ENCODE data around the gene HAL. TPM values are rescaled to one million over a fixed set of nuclear protein-coding genes. Genes with fewer than 3 reads are reported as not detected.

The HAL gene
- polyA plus RNA-seq, 1 donor (not counting 4 experiments of a cell fraction or from before 2014, with no cell fraction given) = 0.51 TPM

- Histone ChIP-seq H3K79me2 (ENCODE audit: control insufficient read depth, insufficient read depth, low read length) (peaks cover 20% of the 10 kb centered on the region), H3K27me3 (ENCODE audit: control insufficient read depth, extremely low read depth, insufficient read depth, low read length) (no peaks in the 10 kb centered on the region), H3K36me3 (ENCODE audit: control insufficient read depth in 2 of 2, extremely low read depth in 1 of 2, insufficient read depth in 2 of 2, low read length in 2 of 2) (peaks cover 5 to 21% of the 10 kb centered on the region in 2 experiments), H3K9ac (ENCODE audit: control insufficient read depth, extremely low read depth, insufficient read depth, low read length) (no peak overlapping the region), H3K4me1 (ENCODE audit: control insufficient read depth, extremely low read depth, insufficient read depth, low read length) (peaks cover 4% of the 10 kb centered on the region), H3K4me2 (ENCODE audit: control insufficient read depth, extremely low read depth, insufficient read depth, low read depth, low read length) (no peak overlapping the region), H3K9me3 (ENCODE audit: control insufficient read depth, low read depth, low read length) (no peaks in the 10 kb centered on the region), H3K27ac (ENCODE audit: control insufficient read depth, insufficient read depth, low read length) (no peak overlapping the region), H2AFZ (ENCODE audit: control insufficient read depth, low read length) (no peak overlapping the region), H3K9me1 (ENCODE audit: control insufficient read depth, extremely low read depth, insufficient read depth, low read length) (no peaks in the 10 kb centered on the region), H3K4me3 (ENCODE audit: control insufficient read depth in 2 of 3, extremely low read depth in 1 of 3, insufficient read depth in 2 of 3, low read depth in 1 of 3, low read length in 3 of 3) (no peak overlapping the region), H4K20me1 (ENCODE audit: control insufficient read depth, extremely low read depth, insufficient read depth, low read length) (no peaks in the 10 kb centered on the region)
- FAIRE-seq (no peak), DNase-seq (ENCODE audit: low read depth, low spot score) (no peak)
- dilution Hi-C loops (cut with MboI; ENCODE audit: extremely low pct_ligation_motif_present, low sequenced_read_pairs) = no loop called here
- TF ChIP-seq EZH2 (IDR thresholded peaks at IDR 0.05; ENCODE audit: low read length) (no peak), CTCF (optimal IDR thresholded peaks at IDR 0.05 in 1 of 3, IDR thresholded peaks at IDR 0.05 in 1 of 3, conservative IDR thresholded peaks at IDR 0.05 in 1 of 3; ENCODE audit: extremely low read depth in 1 of 3, insufficient read depth in 2 of 3, low read length in 3 of 3) (no peak)
Measured at GRCh38 chr12:96028538-96028937, 32.4 kb upstream of the HAL start.

- FAIRE-seq (no peak), DNase-seq (ENCODE audit: low read depth, low spot score) (no peak)
- Histone ChIP-seq H3K36me3 (ENCODE audit: control insufficient read depth in 2 of 2, extremely low read depth in 1 of 2, insufficient read depth in 2 of 2, low read length in 2 of 2) (peaks cover 8 to 21% of the 10 kb centered on the region in 2 experiments), H3K4me3 (ENCODE audit: control insufficient read depth in 2 of 3, extremely low read depth in 1 of 3, insufficient read depth in 2 of 3, low read depth in 1 of 3, low read length in 3 of 3) (no peak overlapping the region), H3K9me3 (ENCODE audit: control insufficient read depth, low read depth, low read length) (no peaks in the 10 kb centered on the region), H3K9me1 (ENCODE audit: control insufficient read depth, extremely low read depth, insufficient read depth, low read length) (no peaks in the 10 kb centered on the region), H3K4me2 (ENCODE audit: control insufficient read depth, extremely low read depth, insufficient read depth, low read depth, low read length) (no peak overlapping the region), H3K27me3 (ENCODE audit: control insufficient read depth, extremely low read depth, insufficient read depth, low read length) (no peaks in the 10 kb centered on the region), H3K27ac (ENCODE audit: control insufficient read depth, insufficient read depth, low read length) (no peak overlapping the region), H4K20me1 (ENCODE audit: control insufficient read depth, extremely low read depth, insufficient read depth, low read length) (no peaks in the 10 kb centered on the region), H2AFZ (ENCODE audit: control insufficient read depth, low read length) (no peak overlapping the region), H3K79me2 (ENCODE audit: control insufficient read depth, insufficient read depth, low read length) (peaks cover 11% of the 10 kb centered on the region), H3K4me1 (ENCODE audit: control insufficient read depth, extremely low read depth, insufficient read depth, low read length) (no peaks in the 10 kb centered on the region), H3K9ac (ENCODE audit: control insufficient read depth, extremely low read depth, insufficient read depth, low read length) (no peak overlapping the region)
- dilution Hi-C loops (cut with MboI; ENCODE audit: extremely low pct_ligation_motif_present, low sequenced_read_pairs) = no loop called here
- TF ChIP-seq EZH2 (IDR thresholded peaks at IDR 0.05; ENCODE audit: low read length) = no peak
- no peak for TF ChIP-seq CTCF (optimal IDR thresholded peaks at IDR 0.05 in 1 of 3, IDR thresholded peaks at IDR 0.05 in 1 of 3, conservative IDR thresholded peaks at IDR 0.05 in 1 of 3; ENCODE audit: extremely low read depth in 1 of 3, insufficient read depth in 2 of 3, low read length in 3 of 3)
Measured at GRCh38 chr12:96026331-96026730, 30.2 kb upstream of the HAL start.
